ENCODE data around the gene AKAP8.

GRCh38 chr19:15369594-15369891 is 10.0 kb downstream of the AKAP8 start:
- no peak for TF ChIP-seq LEF1 (IDR thresholded peaks at IDR 0.05; ENCODE audit: borderline replicate concordance)
- no peak for TF ChIP-seq NFRKB (IDR thresholded peaks at IDR 0.05)
- no peak for TF ChIP-seq SUZ12 (IDR thresholded peaks at IDR 0.05)
- no peak for TF ChIP-seq BHLHE40 (IDR thresholded peaks at IDR 0.05; ENCODE audit: borderline replicate concordance)
- no peak for TF ChIP-seq FOXK2 (IDR thresholded peaks at IDR 0.05)
- TF ChIP-seq ELF4 (IDR thresholded peaks at IDR 0.05): no peak
- TF ChIP-seq PKNOX1 (IDR thresholded peaks at IDR 0.05): no peak
- TF ChIP-seq FOXA1 (IDR thresholded peaks at IDR 0.05): no peak
- no peak for TF ChIP-seq FOXM1 (IDR thresholded peaks at IDR 0.05; ENCODE audit: borderline replicate concordance)
- no peak for TF ChIP-seq TARDBP (IDR thresholded peaks at IDR 0.05)
- no peak for TF ChIP-seq SP1 (IDR thresholded peaks at IDR 0.05)
- TF ChIP-seq ZNF384 (IDR thresholded peaks at IDR 0.05): no peak
- no peak for TF ChIP-seq ARNT (IDR thresholded peaks at IDR 0.05)
- TF ChIP-seq CTBP1 (IDR thresholded peaks at IDR 0.05; ENCODE audit: borderline replicate concordance): no peak

Measured in HEK293T (cell line).